Dendritic cell treated with granulocyte-macrophage colony-stimulating factor and Interleukin-4, amounts not matched to agents 40 ng/mL and 50 ng/mL, for 4 days (primary cell): ENCODE results near the gene RFC4.
"Not testable (repeated sequence)": the region's sequence is repeated elsewhere in the genome, so short reads cannot be mapped to it uniquely, and the experiment has no call there.

Experiments
- H3K27ac Mint-ChIP-seq: one replicate; pipeline ENCODE4 v1.8.0; 2022; ENCODE audit warnings: mild to moderate bottlenecking, mixed read lengths
- H3K27me3 Mint-ChIP-seq: one replicate; pipeline ENCODE4 v1.8.0; 2022; ENCODE audit warnings: mild to moderate bottlenecking, mixed read lengths
- H3K36me3 Mint-ChIP-seq: one replicate; pipeline ENCODE4 v1.8.0; 2022; ENCODE audit warnings: low read depth, mixed read lengths
- H3K4me1 Mint-ChIP-seq: one replicate; pipeline ENCODE4 v1.8.0; 2022; ENCODE audit warnings: low read depth, mixed read lengths
- H3K4me3 Mint-ChIP-seq: one replicate; pipeline ENCODE4 v1.8.0; 2022; ENCODE audit warnings: mild to moderate bottlenecking, moderate library complexity, mixed read lengths
- H3K9me3 Mint-ChIP-seq: one replicate; pipeline ENCODE4 v1.8.0; 2022; ENCODE audit warnings: mixed read lengths
- intact Hi-C: fragments of 100-400 bp; cut with micrococcal nuclease; formaldehyde crosslinking; loops from one replicate; pipeline ENCODE4 v1.15.0; 2022

Gene RFC4

GRCh38 chr3:186818956-186819355 lies 12.7 kb upstream of the RFC4 start:
- peaks cover 37% of the 10 kb centered on the region for H3K4me1 Mint-ChIP-seq
- no peak overlapping the region for H3K4me3 Mint-ChIP-seq
- H3K9me3 Mint-ChIP-seq = no peaks in the 10 kb centered on the region
- peaks cover 1% of the 10 kb centered on the region for H3K27me3 Mint-ChIP-seq
- peaks cover 71% of the 10 kb centered on the region for H3K36me3 Mint-ChIP-seq
- H3K27ac Mint-ChIP-seq = no peak overlapping the region
- intact Hi-C loops = no loop called here

- Mint-ChIP-seq H3K27ac (no peak overlapping the region), H3K36me3 (peaks cover 71% of the 10 kb centered on the region), H3K27me3 (no peaks in the 10 kb centered on the region), H3K4me3 (no peak overlapping the region), H3K9me3 (no peaks in the 10 kb centered on the region), H3K4me1 (peaks cover 34% of the 10 kb centered on the region)
- intact Hi-C loops = no loop called here
These were observed 12.2 kb upstream of the RFC4 start for GRCh38 chr3:186818516-186818915.

- H3K27ac Mint-ChIP-seq = no peak overlapping the region
- intact Hi-C loops = no loop called here
These were observed 9.2 kb upstream of the RFC4 start for GRCh38 chr3:186815435-186815834.

GRCh38 chr3:186814100-186814499 lies 7.8 kb upstream of the RFC4 start:
- Mint-ChIP-seq H3K4me3 (no peak overlapping the region), H3K4me1 (peaks cover 24% of the 10 kb centered on the region), H3K27me3 (peaks cover 7% of the 10 kb centered on the region), H3K9me3 (no peaks in the 10 kb centered on the region), H3K27ac (no peak overlapping the region), H3K36me3 (peaks cover 72% of the 10 kb centered on the region)
- intact Hi-C loops = no loop called here

More at GRCh38 chr3:186815435-186815834, 9.2 kb upstream of the RFC4 start:
- Mint-ChIP-seq H3K4me1 (peaks cover 24% of the 10 kb centered on the region), H3K36me3 (peaks cover 75% of the 10 kb centered on the region), H3K4me3 (no peak overlapping the region), H3K27me3 (peaks cover 7% of the 10 kb centered on the region), H3K9me3 (no peaks in the 10 kb centered on the region)

DNA sequence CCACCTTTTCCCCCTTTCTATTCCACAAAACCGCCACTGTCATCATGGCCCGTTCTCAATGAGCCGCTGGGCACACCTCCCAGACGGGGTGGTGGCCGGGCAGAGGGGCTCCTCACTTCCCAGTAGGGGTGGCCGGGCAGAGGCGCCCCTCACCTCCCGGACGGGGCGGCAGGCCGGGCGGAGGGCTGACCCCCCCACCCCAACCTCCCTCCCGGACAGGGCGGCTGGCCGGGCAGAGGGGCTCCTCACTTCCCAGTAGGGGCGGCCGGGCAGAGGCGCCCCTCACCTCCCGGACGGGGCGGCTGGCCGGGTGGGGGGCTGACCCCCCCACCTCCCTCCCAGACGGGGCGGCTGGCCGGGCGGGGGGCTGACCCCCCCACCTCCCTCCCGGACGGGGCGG lies 5.0 kb upstream of the RFC4 start:
- H3K4me3 Mint-ChIP-seq, H3K27ac Mint-ChIP-seq, H3K27me3 Mint-ChIP-seq, intact Hi-C loops, H3K9me3 Mint-ChIP-seq: not testable (repeated sequence)
- H3K36me3 Mint-ChIP-seq = peaks cover 45% of the 10 kb centered on the region
- H3K4me1 Mint-ChIP-seq = peaks cover 21% of the 10 kb centered on the region

GRCh38 chr3:186810336-186810996 lies 4.2 kb upstream of the RFC4 start:
- intact Hi-C loops = no loop called here
- Mint-ChIP-seq H3K27ac (no peak overlapping the region), H3K36me3 (peaks cover 38% of the 10 kb centered on the region), H3K27me3 (peaks cover 7% of the 10 kb centered on the region), H3K4me3 (no peak overlapping the region), H3K4me1 (peaks cover 12% of the 10 kb centered on the region), H3K9me3 (no peaks in the 10 kb centered on the region)

- intact Hi-C loops = loop anchor here (2.0 kb wide), 1 partner anchor 18 kb away; no protein-coding TSS in a partner anchor
- Mint-ChIP-seq H3K36me3 (peaks cover 29% of the 10 kb centered on the region), H3K4me3 (peak overlapping the region; percentile 77), H3K27ac (peak overlapping the region; percentile 77), H3K9me3 (no peaks in the 10 kb centered on the region), H3K27me3 (peaks cover 3% of the 10 kb centered on the region), H3K4me1 (peaks cover 8% of the 10 kb centered on the region)
These were observed 949 bp upstream of the RFC4 start for GRCh38 chr3:186807231-186807630.

GRCh38 chr3:186803447-186803846 lies 2.8 kb downstream of the RFC4 start:
- H3K4me3 Mint-ChIP-seq, H3K27ac Mint-ChIP-seq, H3K9me3 Mint-ChIP-seq, intact Hi-C loops, H3K27me3 Mint-ChIP-seq: not testable (repeated sequence)
- H3K4me1 Mint-ChIP-seq = peaks cover 11% of the 10 kb centered on the region
- peaks cover 33% of the 10 kb centered on the region for H3K36me3 Mint-ChIP-seq

- Mint-ChIP-seq H3K27me3 (no peaks in the 10 kb centered on the region), H3K9me3 (no peaks in the 10 kb centered on the region), H3K4me1 (peaks cover 14% of the 10 kb centered on the region), H3K4me3 (no peak overlapping the region), H3K36me3 (peaks cover 38% of the 10 kb centered on the region), H3K27ac (no peak overlapping the region)
- intact Hi-C loops = no loop called here
These were observed 3.6 kb downstream of the RFC4 start for GRCh38 chr3:186802701-186803100.

- intact Hi-C loops = no loop called here
- Mint-ChIP-seq H3K4me1 (peaks cover 6% of the 10 kb centered on the region), H3K4me3 (no peak overlapping the region), H3K27me3 (no peaks in the 10 kb centered on the region), H3K36me3 (peaks cover 54% of the 10 kb centered on the region), H3K9me3 (no peaks in the 10 kb centered on the region), H3K27ac (no peak overlapping the region)
These were observed 6.0 kb downstream of the RFC4 start for GRCh38 chr3:186800285-186800684.

DNA sequence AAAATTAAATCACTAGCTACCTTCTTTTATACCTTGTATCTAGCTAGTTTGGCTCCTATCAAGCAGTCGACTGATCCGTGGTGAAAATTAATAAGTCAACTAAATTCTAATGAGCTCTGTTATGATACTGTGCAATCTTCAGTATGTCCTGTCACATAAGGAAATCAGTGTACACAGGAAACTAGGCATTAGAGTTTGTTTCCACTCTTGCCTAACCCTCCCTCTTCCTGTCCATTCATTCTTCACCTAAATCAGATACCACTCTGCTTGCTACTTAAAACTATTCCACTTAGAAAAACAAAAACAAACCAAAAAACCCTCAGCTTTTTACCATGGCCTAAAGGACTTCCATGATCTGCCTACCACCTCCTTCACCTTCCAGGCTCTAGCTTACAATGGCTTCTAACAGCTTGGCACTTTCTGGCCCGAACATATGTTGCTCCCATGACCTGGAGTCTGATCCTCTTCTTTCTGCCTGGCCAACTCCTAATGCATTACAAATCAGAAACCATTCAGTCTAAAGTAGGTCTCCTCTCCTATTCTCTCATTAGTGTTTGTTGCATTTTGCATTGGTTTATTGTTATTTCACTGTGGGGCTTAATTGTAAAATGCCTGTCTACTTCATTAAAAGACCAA lies 7.9 kb downstream of the RFC4 start:
- H3K4me1 Mint-ChIP-seq = peaks cover 6% of the 10 kb centered on the region
- H3K36me3 Mint-ChIP-seq = peaks cover 67% of the 10 kb centered on the region
- intact Hi-C loops = no loop called here
- H3K27me3 Mint-ChIP-seq = no peaks in the 10 kb centered on the region
- H3K4me3 Mint-ChIP-seq = no peak overlapping the region
- no peak overlapping the region for H3K27ac Mint-ChIP-seq
- H3K9me3 Mint-ChIP-seq = no peaks in the 10 kb centered on the region

GRCh38 chr3:186790261-186790981 lies 15.9 kb downstream of the RFC4 start:
- no peak overlapping the region for H3K27ac Mint-ChIP-seq
- H3K27me3 Mint-ChIP-seq = no peaks in the 10 kb centered on the region
- no peak overlapping the region for H3K4me3 Mint-ChIP-seq
- H3K36me3 Mint-ChIP-seq = peaks cover 86% of the 10 kb centered on the region
- intact Hi-C loops = no loop called here
- H3K4me1 Mint-ChIP-seq = peaks cover 22% of the 10 kb centered on the region
- no peaks in the 10 kb centered on the region for H3K9me3 Mint-ChIP-seq

GRCh38 chr3:186789554-186790260 lies 16.6 kb downstream of the RFC4 start:
- Mint-ChIP-seq H3K36me3 (peaks cover 89% of the 10 kb centered on the region), H3K9me3 (no peaks in the 10 kb centered on the region), H3K27me3 (no peaks in the 10 kb centered on the region), H3K4me3 (no peak overlapping the region), H3K27ac (no peak overlapping the region), H3K4me1 (peaks cover 26% of the 10 kb centered on the region)
- intact Hi-C loops = loop anchor here (5.0 kb wide), 1 partner anchor 33 kb away; no protein-coding TSS in a partner anchor
